HepG2 (cell line): ENCODE data around the gene ALDH7A1. TPM values are rescaled to one million over a fixed set of nuclear protein-coding genes. Genes with fewer than 3 reads are reported as not detected.

Experiments
- ATAC-seq: fragments of 200-7000 bp; cut with Tn5 transposase; 3 replicates; pipeline ENCODE4 v1.9.1; 2020; ENCODE audit warnings: mild to moderate bottlenecking, moderate library complexity
- BruUV-seq: library from RNA; stranded (reverse); fragments of 400-500 nt; replicated peaks from 2 replicates; lab custom pipeline; 2021; lab: Mats Ljungman, UMichigan
- CTCF ChIA-PET: fragments of 300-600 bp; formaldehyde crosslinking; extraction: SDS; loops from one replicate; lab custom pipeline; 2021; ENCODE audit warnings: low total read pairs, inconsistent platforms, low intra/inter-chr PET ratio; lab: Yijun Ruan, JAX
- POLR2A ChIA-PET: fragments of 350-600 bp; sonication (Branson Sonifier 250); formaldehyde crosslinking; loops from one replicate; lab custom pipeline; 2020; ENCODE audit warnings: antibody characterized with exemption, inconsistent platforms; lab: Yijun Ruan, JAX
- DNase-seq: peaks from one replicate; pipeline ENCODE4 v3.0.0-alpha.2; 2015; ENCODE audit warnings: low spot score
- FAIRE-seq: peaks from 3 replicates; lab custom pipeline; 2011; peaks lifted over from hg19 to GRCh38; lab: Jason Lieb, UNC
- H2AFZ ChIP-seq: one replicate; pipeline ENCODE4 v1.6.1; 2011; ENCODE audit warnings: low read length, inconsistent platforms
- H3K27ac ChIP-seq: fragments of 300-600 bp; 3 replicates; pipeline ENCODE4 v1.8.0; 2011; ENCODE audit warnings: mixed run types, mild to moderate bottlenecking, mixed read lengths, low read length, inconsistent platforms; ENCODE audit not compliant: insufficient read depth; ENCODE audit errors: extremely low read length
- H3K27me3 ChIP-seq, 2 experiments: fragments of 200-600 bp in 1 of 2; 2 replicates in 1 of 2; 3 replicates in 1 of 2; pipeline versions ENCODE4 v1.6.0 to v1.8.0; 2011; ENCODE audit warnings: low read length in 2 of 2, mild to moderate bottlenecking in 2 of 2, moderate library complexity in 2 of 2, inconsistent platforms in 1 of 2; ENCODE audit not compliant: insufficient read depth in 2 of 2, control insufficient read depth in 1 of 2
- H3K36me3 ChIP-seq, 2 experiments: fragments of 200-600 bp in 1 of 2; replicated peaks in 1 of 2; 2 replicates in 1 of 2; 3 replicates in 1 of 2; pipeline versions ENCODE4 v1.5.1 to v1.8.0; 2011; ENCODE audit warnings: low read length in 2 of 2, inconsistent platforms in 1 of 2; ENCODE audit not compliant: insufficient read depth in 2 of 2, control insufficient read depth in 1 of 2
- H3K4me1 ChIP-seq: 2 replicates; pipeline ENCODE4 v1.5.1; 2012; ENCODE audit warnings: low read length, inconsistent platforms; ENCODE audit not compliant: insufficient read depth
- H3K4me2 ChIP-seq: 2 replicates; pipeline ENCODE4 v1.6.0; 2011; ENCODE audit warnings: low read depth, low read length, inconsistent platforms
- H3K4me3 ChIP-seq, 3 experiments: fragments of 200-600 bp in 1 of 3; sonication (generic), shearing (Covaris generic) in 1 of 3; replicated peaks in 1 of 3; 2 replicates each; pipeline ENCODE4 v1.5.1; 2011 to 2016; ENCODE audit warnings: low read length in 3 of 3, inconsistent platforms in 2 of 3, low read depth in 2 of 3, mild to moderate bottlenecking in 2 of 3, control low read depth in 1 of 3, mixed read lengths in 1 of 3; ENCODE audit not compliant: insufficient read depth in 1 of 3
- H3K79me2 ChIP-seq: one replicate; pipeline ENCODE4 v1.6.1; 2011; ENCODE audit warnings: low read length, inconsistent platforms; ENCODE audit not compliant: insufficient read depth
- H3K9ac ChIP-seq: 2 replicates; pipeline ENCODE4 v1.6.0; 2011; ENCODE audit warnings: mild to moderate bottlenecking, low read depth, low read length, inconsistent platforms; ENCODE audit not compliant: insufficient read depth
- H3K9me3 ChIP-seq: 2 replicates; pipeline ENCODE4 v1.5.1; 2012; ENCODE audit warnings: mild to moderate bottlenecking, low read length
- H4K20me1 ChIP-seq: 2 replicates; pipeline ENCODE4 v1.6.0; 2011; ENCODE audit warnings: inconsistent platforms, mild to moderate bottlenecking, low read length, moderate library complexity; ENCODE audit not compliant: insufficient read depth
- ARNTL ChIP-seq: sonication (generic); formaldehyde crosslinking; IDR thresholded peaks from 2 replicates; pipeline ENCODE4 v1.4.0; 2020; ENCODE audit warnings: mild to moderate bottlenecking, missing genetic modification reagents
- CBX1 ChIP-seq: IDR thresholded peaks from one replicate; pipeline ENCODE4 v1.6.1; 2016; ENCODE audit warnings: antibody characterized with exemption, low read depth
- EED ChIP-seq: sonication (generic); formaldehyde crosslinking; IDR thresholded peaks from 2 replicates; pipeline ENCODE4 v1.5.0; 2020; ENCODE audit warnings: mild to moderate bottlenecking, missing genetic modification reagents
- GATAD2A ChIP-seq: IDR thresholded peaks from 2 replicates; pipeline ENCODE4 v1.6.1; 2016
- HNF4G ChIP-seq, 2 experiments: sonication (generic) in 1 of 2; formaldehyde crosslinking in 1 of 2; IDR thresholded peaks; 2 replicates each; pipeline versions ENCODE4 v1.4.0 to v1.6.1; 2011 to 2020; ENCODE audit warnings: borderline replicate concordance in 2 of 2, low read depth in 2 of 2, mild to moderate bottlenecking in 2 of 2, low read length in 1 of 2, missing genetic modification reagents in 1 of 2, moderate library complexity in 1 of 2
- KLF16 ChIP-seq, 2 experiments: sonication (generic) in 1 of 2; formaldehyde crosslinking in 1 of 2; IDR thresholded peaks; 2 replicates each; pipeline versions ENCODE4 v1.6.1 to v1.8.0; 2016 to 2023; ENCODE audit warnings: missing genetic modification reagents in 2 of 2, missing compliant biosample characterization in 1 of 2
- MBNL3 ChIP-seq: fragments of 250-450 bp; sonication (Bioruptor Pico); conservative IDR thresholded peaks from 2 replicates; pipeline ENCODE4 v1.8.0; 2022; ENCODE audit warnings: mild to moderate bottlenecking, inconsistent platforms
- REXO4 ChIP-seq: sonication (generic); formaldehyde crosslinking; IDR thresholded peaks from 2 replicates; pipeline ENCODE4 v1.8.0; 2022; ENCODE audit warnings: missing genetic modification reagents, mild to moderate bottlenecking, borderline replicate concordance
- SAP130 ChIP-seq: IDR thresholded peaks from 2 replicates; pipeline ENCODE4 v1.6.1; 2016; ENCODE audit warnings: low read depth
- TEF ChIP-seq: sonication (generic); formaldehyde crosslinking; IDR thresholded peaks from 2 replicates; pipeline ENCODE4 v1.5.0; 2020; ENCODE audit warnings: missing genetic modification reagents
- THAP7 ChIP-seq: sonication (generic); formaldehyde crosslinking; IDR thresholded peaks from 2 replicates; pipeline ENCODE4 v1.8.1; 2023; ENCODE audit warnings: mild to moderate bottlenecking, missing genetic modification reagents
- WIZ ChIP-seq: sonication (generic); formaldehyde crosslinking; IDR thresholded peaks from 2 replicates; pipeline ENCODE4 v1.5.1; 2020; ENCODE audit warnings: mild to moderate bottlenecking, missing genetic modification reagents
- XBP1 ChIP-seq: sonication (generic); formaldehyde crosslinking; IDR thresholded peaks from 2 replicates; pipeline ENCODE4 v1.5.0; 2020; ENCODE audit warnings: missing genetic modification reagents
- ZBTB8A ChIP-seq: sonication (generic); formaldehyde crosslinking; IDR thresholded peaks from 2 replicates; pipeline ENCODE4 v1.4.0; 2020; ENCODE audit warnings: mild to moderate bottlenecking, low read depth, missing genetic modification reagents, borderline replicate concordance
- ZMYM4 ChIP-seq: sonication (generic); formaldehyde crosslinking; IDR thresholded peaks from 2 replicates; pipeline ENCODE4 v1.8.1; 2023; ENCODE audit warnings: mild to moderate bottlenecking, missing genetic modification reagents
- ZNF432 ChIP-seq: sonication (generic); formaldehyde crosslinking; IDR thresholded peaks from 2 replicates; pipeline ENCODE4 v1.5.0; 2020; ENCODE audit warnings: missing genetic modification reagents, mild to moderate bottlenecking, borderline replicate concordance
- ZNF614 ChIP-seq: IDR thresholded peaks from 2 replicates; pipeline ENCODE4 v1.6.1; 2018; ENCODE audit warnings: missing biosample characterization, missing genetic modification reagents, inconsistent platforms, borderline replicate concordance
- ZNF737 ChIP-seq: sonication (generic); formaldehyde crosslinking; IDR thresholded peaks from 2 replicates; pipeline ENCODE4 v1.5.0; 2020; ENCODE audit warnings: missing genetic modification reagents, mild to moderate bottlenecking, borderline replicate concordance
- ZNF850 ChIP-seq: sonication (generic); formaldehyde crosslinking; conservative IDR thresholded peaks from 2 replicates; pipeline ENCODE4 v1.9.0; 2021; ENCODE audit warnings: mild to moderate bottlenecking, missing genetic modification reagents
- WGBS: methylation state at CpG from one replicate; pipeline ENCODE4 v1.1.6; 2017; ENCODE audit warnings: low lambda C conversion rate; 5-methylcytosine and 5-hydroxymethylcytosine counted together
- in situ Hi-C: cut with HindIII; loops from 2 replicates; pipeline ENCODE4 v1.10.0; 2017; ENCODE audit warnings: low pct_unique_long_range_greater_than_20kb; ENCODE audit not compliant: extremely low pct_ligation_motif_present
- intact Hi-C: fragments of 100-400 bp; cut with micrococcal nuclease; formaldehyde crosslinking; loops from one replicate; pipeline ENCODE4 v1.10.0; 2022; ENCODE audit not compliant: unreplicated experiment
- polyA plus RNA-seq, 8 experiments: library from polyadenylated mRNA; depleted of rRNA in 3 of 8; stranded (reverse) in 7 of 8; unstranded in 1 of 8; fragments of >200 nt; fragmentation: Illumina TruSeq in 4 of 8; extraction: Trizol in 4 of 8; gene quantifications; 2 replicates each; pipeline versions ENCODE4 v1.2.1 to v1.2.3, GENCODE V29; 2011 to 2016; ENCODE audit warnings: low read depth in 4 of 8, missing spikeins in 1 of 8, mixed read lengths in 1 of 8; ENCODE audit not compliant: insufficient read depth in 1 of 8
- total RNA-seq, 5 experiments: library from RNA; depleted of rRNA; stranded (reverse); fragments of >200 nt; fragmentation: Illumina TruSeq; extraction: Trizol; gene quantifications; 2 replicates each; pipeline ENCODE4 v1.2.3, GENCODE V29; 2016; ENCODE audit warnings: low read depth in 1 of 5

Gene ALDH7A1
- total and polyA plus RNA-seq, 2 of the 13 experiments (the other 11 are each of a cell fraction or from before 2014, with no cell fraction given) = 69.0 to 100 TPM

- WGBS = 75% methylated on average over 3 of the region's 3 CpGs
- FAIRE-seq = no peak
- no peak overlapping the region for H2AFZ ChIP-seq
- CTCF ChIA-PET = no interaction called here
- ATAC-seq = no peak
- H3K27me3 ChIP-seq = no peaks in the 10 kb centered on the region
- TF ChIP-seq ZNF737 (no peak), ZBTB8A (CRISPR knock-in tag) (no peak), EED (no peak), KLF16 (CRISPR knock-in tag; IDR thresholded peaks at IDR 0.05) (no peak), CBX1 (no peak), ZMYM4 (CRISPR knock-in tag) (no peak), THAP7 (CRISPR knock-in tag) (no peak), ZNF432 (CRISPR knock-in tag) (no peak), SAP130 (CRISPR knock-in tag) (no peak)
- no peaks in the 10 kb centered on the region for H3K9me3 ChIP-seq
- no peaks in the 10 kb centered on the region for H3K4me1 ChIP-seq
- intact Hi-C loops (no loop called here), in situ Hi-C loops (no loop called here)
- H4K20me1 ChIP-seq = no peaks in the 10 kb centered on the region
- no peaks in the 10 kb centered on the region for H3K79me2 ChIP-seq
- no peak for DNase-seq
- no peak overlapping the region for H3K27ac ChIP-seq
- H3K9ac ChIP-seq = no peak overlapping the region
- BruUV-seq = no TSS peak
- H3K36me3 ChIP-seq = peaks cover 4 to 38% of the 10 kb centered on the region in 2 experiments
- H3K4me3 ChIP-seq = no peak overlapping the region
- no peak overlapping the region for H3K4me2 ChIP-seq
- POLR2A ChIA-PET = no interaction called here
Observed at GRCh38 chr5:126483156-126483555, 111.9 kb downstream of the ALDH7A1 start.

GRCh38 chr5:126482591-126482990, 112.4 kb downstream of the ALDH7A1 start:
- in situ Hi-C loops (no loop called here), intact Hi-C loops (no loop called here)
- Histone ChIP-seq H2AFZ (no peak overlapping the region), H3K4me1 (no peaks in the 10 kb centered on the region), H3K36me3 (peaks cover 2 to 32% of the 10 kb centered on the region in 2 experiments), H3K9ac (no peak overlapping the region), H3K79me2 (no peaks in the 10 kb centered on the region), H3K27me3 (no peaks in the 10 kb centered on the region), H3K4me3 (no peak overlapping the region), H4K20me1 (no peaks in the 10 kb centered on the region), H3K9me3 (no peaks in the 10 kb centered on the region), H3K27ac (no peak overlapping the region), H3K4me2 (no peak overlapping the region)
- ATAC-seq (no peak), DNase-seq (no peak), FAIRE-seq (no peak)
- POLR2A ChIA-PET = interaction anchor here (3.2 kb wide), 1 partner anchor 10 kb away, joined by 13 read pairs; no protein-coding TSS in a partner anchor
- no TSS peak for BruUV-seq
- WGBS = 77% methylated on average over 1 of the region's 1 CpG
- CTCF ChIA-PET = no interaction called here
- no peak for TF ChIP-seq ZNF850 (CRISPR knock-in tag)
- TF ChIP-seq GATAD2A (CRISPR knock-in tag) = no peak
- TF ChIP-seq ZNF614 (CRISPR knock-in tag) = no peak
- no peak for TF ChIP-seq ARNTL (CRISPR knock-in tag)
- no peak for TF ChIP-seq XBP1 (CRISPR knock-in tag)
- TF ChIP-seq REXO4 = no peak
- no peak for TF ChIP-seq TEF (CRISPR knock-in tag)
- no peak for TF ChIP-seq HNF4G (IDR thresholded peaks at IDR 0.05; ENCODE audit: borderline replicate concordance, low read depth, low read length)
- TF ChIP-seq HNF4G (CRISPR knock-in tag; IDR thresholded peaks at IDR 0.05; ENCODE audit: borderline replicate concordance, low read depth) = no peak
- TF ChIP-seq WIZ (CRISPR knock-in tag) = no peak
- TF ChIP-seq MBNL3 = no peak
